A549 (cell line): Measurements from ENCODE around the gene ADAMTS1. TPM values are rescaled to one million over a fixed set of nuclear protein-coding genes. Genes with fewer than 3 reads are reported as not detected.

Source experiments
- ATAC-seq, 2 experiments: fragments of 200-7000 bp in 1 of 2; fragments of >200 bp in 1 of 2; cut with Nextera tagmentation in 1 of 2; cut with Tn5 transposase in 1 of 2; 3 replicates each; pipeline versions ENCODE4 v1.8.0 to v1.9.1; 2018 to 2020; ENCODE audit warnings: mild to moderate bottlenecking in 1 of 2, moderate library complexity in 1 of 2
- CTCF ChIA-PET: fragments of 300-600 bp; sonication (Branson Sonifier 250); formaldehyde crosslinking; extraction: SDS; loops from one replicate; lab custom pipeline; 2021; ENCODE audit warnings: antibody characterized with exemption, inconsistent platforms; lab: Yijun Ruan, JAX
- POLR2A ChIA-PET: fragments of 350-600 bp; formaldehyde crosslinking; extraction: SDS; loops from one replicate; lab custom pipeline; 2021; ENCODE audit warnings: antibody characterized with exemption, inconsistent platforms; lab: Yijun Ruan, JAX
- DNase-seq, 2 experiments: peaks; one replicate each; pipeline versions ENCODE4 v3.0.0 to v3.0.0-alpha.2; 2011 to 2016; ENCODE audit warnings: low read depth in 1 of 2, low spot score in 1 of 2
- FAIRE-seq: peaks from 2 replicates; lab custom pipeline; 2011; peaks lifted over from hg19 to GRCh38; lab: Jason Lieb, UNC
- H3K27ac ChIP-seq, 2 experiments: fragments of >200 bp; sonication (Bioruptor Twin); formaldehyde crosslinking; 3 replicates each; pipeline ENCODE4 v1.5.1; 2016 to 2017
- H3K4me1 ChIP-seq: fragments of >200 bp; sonication (Bioruptor Twin); formaldehyde crosslinking; 3 replicates; pipeline ENCODE4 v1.6.1; 2016
- H3K4me2 ChIP-seq: fragments of >200 bp; sonication (Bioruptor Twin); formaldehyde crosslinking; 3 replicates; pipeline ENCODE4 v1.6.1; 2016
- H3K4me3 ChIP-seq: fragments of >200 bp; sonication (Bioruptor Twin); formaldehyde crosslinking; 3 replicates; pipeline ENCODE4 v1.5.1; 2016
- H3K9me3 ChIP-seq: fragments of >200 bp; sonication (Bioruptor Twin); formaldehyde crosslinking; 3 replicates; pipeline ENCODE4 v1.6.1; 2016
- BHLHE40 ChIP-seq: IDR thresholded peaks from 2 replicates; pipeline ENCODE4 v1.6.1; 2012; ENCODE audit warnings: low read depth, low read length, inconsistent platforms
- CBX2 ChIP-seq: fragments of 200-600 bp; sonication (generic); IDR thresholded peaks from 2 replicates; pipeline ENCODE4 v1.6.1; 2016; ENCODE audit warnings: low read depth, mild to moderate bottlenecking, borderline replicate concordance
- CBX8 ChIP-seq: fragments of 200-600 bp; sonication (generic); IDR thresholded peaks from 2 replicates; pipeline ENCODE4 v1.6.1; 2016
- EHF ChIP-seq: fragments of 250-450 bp; sonication (Bioruptor Pico); IDR thresholded peaks from 2 replicates; pipeline ENCODE4 v1.5.0; 2020; ENCODE audit warnings: mild to moderate bottlenecking
- EHMT2 ChIP-seq: fragments of 200-600 bp; sonication (generic); IDR thresholded peaks from 2 replicates; pipeline ENCODE4 v1.6.1; 2016; ENCODE audit warnings: antibody characterized with exemption, low read depth, mild to moderate bottlenecking, moderate library complexity
- ELK1 ChIP-seq: fragments of 150-350 bp; IDR thresholded peaks from 2 replicates; pipeline ENCODE4 v1.6.1; 2014; ENCODE audit warnings: low read depth, mild to moderate bottlenecking, low read length
- HEYL ChIP-seq: fragments of 250-450 bp; sonication (Bioruptor Pico); IDR thresholded peaks from 2 replicates; pipeline ENCODE4 v1.8.0; 2021; ENCODE audit warnings: mild to moderate bottlenecking, moderate library complexity
- HOXB13 ChIP-seq: fragments of 250-450 bp; sonication (Bioruptor Pico); IDR thresholded peaks from 2 replicates; pipeline ENCODE4 v1.5.0; 2020; ENCODE audit warnings: low read depth, mild to moderate bottlenecking, moderate library complexity
- HOXB5 ChIP-seq: fragments of 250-450 bp; sonication (Bioruptor Pico); IDR thresholded peaks from 2 replicates; pipeline ENCODE4 v1.5.0; 2020; ENCODE audit warnings: mild to moderate bottlenecking, moderate library complexity
- JUN ChIP-seq, 2 experiments: fragments of >200 bp; sonication (Bioruptor Twin); formaldehyde crosslinking; IDR thresholded peaks; 2 replicates in 1 of 2; 3 replicates in 1 of 2; pipeline ENCODE4 v1.6.1; 2016 to 2017
- KDM1A ChIP-seq: fragments of 200-600 bp; sonication (generic); IDR thresholded peaks from 2 replicates; pipeline ENCODE4 v1.6.1; 2016; ENCODE audit warnings: low read depth, mild to moderate bottlenecking
- MAFK ChIP-seq: fragments of 450-650 bp; IDR thresholded peaks from 2 replicates; pipeline ENCODE4 v1.6.1; 2014; ENCODE audit not compliant: partially characterized antibody
- NPAS2 ChIP-seq: fragments of 250-450 bp; sonication (Bioruptor Pico); IDR thresholded peaks from 2 replicates; pipeline ENCODE4 v1.8.0; 2022; ENCODE audit warnings: mild to moderate bottlenecking, moderate library complexity, borderline replicate concordance
- POLR2A ChIP-seq: IDR thresholded peaks from 2 replicates; pipeline ENCODE4 v1.6.1; 2012; ENCODE audit warnings: mild to moderate bottlenecking, low read length
- RAD21 ChIP-seq, 2 experiments: fragments of >200 bp in 1 of 2; sonication (Bioruptor Twin) in 1 of 2; formaldehyde crosslinking in 1 of 2; IDR thresholded peaks in 1 of 2; conservative IDR thresholded peaks in 1 of 2; 2 replicates in 1 of 2; 3 replicates in 1 of 2; pipeline ENCODE4 v1.6.1; 2012 to 2018; ENCODE audit warnings: inconsistent platforms in 1 of 2
- RARB ChIP-seq: fragments of 250-450 bp; sonication (Bioruptor Pico); IDR thresholded peaks from 2 replicates; pipeline ENCODE4 v1.8.0; 2021; ENCODE audit warnings: mild to moderate bottlenecking, moderate library complexity
- REST ChIP-seq: fragments of 200-600 bp; sonication (generic); IDR thresholded peaks from 2 replicates; pipeline ENCODE4 v1.6.1; 2016; ENCODE audit warnings: antibody characterized with exemption, mild to moderate bottlenecking, moderate library complexity
- SREBF2 ChIP-seq: fragments of 450-650 bp; IDR thresholded peaks from 2 replicates; pipeline ENCODE4 v1.6.1; 2014; ENCODE audit warnings: mild to moderate bottlenecking, moderate library complexity
- TP53 ChIP-seq: fragments of 250-450 bp; sonication (Bioruptor Pico); IDR thresholded peaks from 2 replicates; pipeline ENCODE4 v1.5.0; 2021; ENCODE audit warnings: mild to moderate bottlenecking, moderate library complexity
- ZC3H11A ChIP-seq: fragments of 450-650 bp; IDR thresholded peaks from 2 replicates; pipeline ENCODE4 v1.6.1; 2014; ENCODE audit warnings: antibody characterized with exemption, mild to moderate bottlenecking
- ZFP36 ChIP-seq: fragments of 450-650 bp; IDR thresholded peaks from 2 replicates; pipeline ENCODE4 v1.6.1; 2014; ENCODE audit warnings: borderline replicate concordance; ENCODE audit not compliant: partially characterized antibody
- ZSCAN20 ChIP-seq: fragments of 250-450 bp; sonication (Bioruptor Pico); IDR thresholded peaks from 2 replicates; pipeline ENCODE4 v1.8.0; 2022; ENCODE audit warnings: mild to moderate bottlenecking, moderate library complexity
- WGBS: methylation state at CpG from one replicate; pipeline ENCODE4 v1.1.6; 2017; ENCODE audit errors: missing lambda C conversion rate; 5-methylcytosine and 5-hydroxymethylcytosine counted together
- polyA plus RNA-seq, 4 experiments: library from polyadenylated mRNA; depleted of rRNA in 3 of 4; stranded (reverse); fragments of >200 nt; fragmentation: RNase III in 1 of 4; extraction: RNeasy Plus Mini Kit Qiagen cat#74134 plus additional on column Dnase treatment in 1 of 4; gene quantifications; 2 replicates in 3 of 4; 3 replicates in 1 of 4; pipeline ENCODE4 v1.2.3, GENCODE V29; 2011 to 2017
- TF ChIP-seq, protein P1 (sequence below): fragments of >200 bp; sonication (Bioruptor Twin); formaldehyde crosslinking; IDR thresholded peaks from 2 replicates; pipeline ENCODE4 v1.6.1; 2016
- TF ChIP-seq, protein P2 (sequence below): IDR thresholded peaks from 2 replicates; pipeline ENCODE4 v1.6.1; 2012; ENCODE audit warnings: low read depth, borderline replicate concordance
- TF ChIP-seq, protein P3 (sequence below): fragments of >200 bp; sonication (Bioruptor Twin); formaldehyde crosslinking; IDR thresholded peaks from 3 replicates; pipeline ENCODE4 v1.6.1; 2016

The ADAMTS1 gene
- polyA plus RNA-seq, 2 of the 4 experiments (the other 2 are of a cell fraction), result 0.17 TPM

- no peak for TF ChIP-seq CBX8
- TF ChIP-seq RARB (CRISPR knock-in tag), result no peak
- TF ChIP-seq, protein P1, sequence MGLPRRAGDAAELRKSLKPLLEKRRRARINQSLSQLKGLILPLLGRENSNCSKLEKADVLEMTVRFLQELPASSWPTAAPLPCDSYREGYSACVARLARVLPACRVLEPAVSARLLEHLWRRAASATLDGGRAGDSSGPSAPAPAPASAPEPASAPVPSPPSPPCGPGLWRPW, result no peak
- TF ChIP-seq, protein P2, sequence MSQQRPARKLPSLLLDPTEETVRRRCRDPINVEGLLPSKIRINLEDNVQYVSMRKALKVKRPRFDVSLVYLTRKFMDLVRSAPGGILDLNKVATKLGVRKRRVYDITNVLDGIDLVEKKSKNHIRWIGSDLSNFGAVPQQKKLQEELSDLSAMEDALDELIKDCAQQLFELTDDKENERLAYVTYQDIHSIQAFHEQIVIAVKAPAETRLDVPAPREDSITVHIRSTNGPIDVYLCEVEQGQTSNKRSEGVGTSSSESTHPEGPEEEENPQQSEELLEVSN, result no peak
- no peak for TF ChIP-seq NPAS2
- TF ChIP-seq EHMT2, result no peak
- no peak for TF ChIP-seq ZFP36
- no peak for TF ChIP-seq JUN (IDR thresholded peaks at IDR 0.05)
- FAIRE-seq (no peak), DNase-seq (no peak), ATAC-seq (no peak)
- Histone ChIP-seq H3K4me2 (no peak overlapping the region), H3K9me3 (no peaks in the 10 kb centered on the region), H3K4me3 (no peak overlapping the region), H3K4me1 (no peaks in the 10 kb centered on the region), H3K27ac (no peak overlapping the region)
- CTCF ChIA-PET, result interaction anchor here (1.7 kb wide), 1 partner anchor 11 kb away, joined by 5 read pairs; the partner anchor contains the start of gene ADAMTS1
- 61% methylated on average over 2 of the region's 2 CpGs for WGBS
- POLR2A ChIA-PET, result no interaction called here
These were observed 10.9 kb downstream of the ADAMTS1 start for GRCh38 chr21:26834181-26834905.

DNA sequence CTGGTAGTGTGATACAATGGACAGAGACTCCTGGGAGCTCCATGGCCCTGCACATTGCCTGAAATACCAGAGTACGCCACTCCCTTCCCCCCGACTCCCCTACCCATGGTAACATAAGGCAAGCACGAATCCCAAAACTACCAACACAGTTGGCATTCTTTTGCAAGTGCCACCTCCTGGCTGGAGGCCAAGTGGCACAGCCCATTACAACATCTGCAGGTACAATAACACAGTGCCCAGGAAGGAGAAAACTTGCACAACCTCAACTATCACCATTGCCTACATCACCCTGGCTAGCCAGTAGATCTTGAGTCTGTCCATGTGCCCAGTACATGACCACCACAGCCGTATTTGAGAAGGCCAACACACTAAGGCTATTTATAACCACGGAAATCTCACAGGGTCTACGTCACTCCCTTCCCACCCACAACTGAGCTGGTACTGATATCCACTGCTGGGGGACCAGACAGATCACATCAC is 11.7 kb downstream of the ADAMTS1 start:
- TF ChIP-seq BHLHE40 (no peak), ZC3H11A (no peak), CBX2 (no peak), EHF (CRISPR knock-in tag) (no peak), HOXB13 (CRISPR knock-in tag) (no peak), ZFP36 (no peak)
- Histone ChIP-seq H3K4me3 (no peak overlapping the region), H3K27ac (no peak overlapping the region), H3K4me2 (no peak overlapping the region), H3K4me1 (no peaks in the 10 kb centered on the region), H3K9me3 (no peaks in the 10 kb centered on the region)
- DNase-seq (no peak), FAIRE-seq (no peak), ATAC-seq (no peak)
- ChIA-PET POLR2A (no interaction called here), CTCF (interaction anchor here (1.7 kb wide), 1 partner anchor 12 kb away, joined by 5 read pairs; the partner anchor contains the start of gene ADAMTS1)
- 44% methylated on average over 6 of the region's 6 CpGs for WGBS

DNA sequence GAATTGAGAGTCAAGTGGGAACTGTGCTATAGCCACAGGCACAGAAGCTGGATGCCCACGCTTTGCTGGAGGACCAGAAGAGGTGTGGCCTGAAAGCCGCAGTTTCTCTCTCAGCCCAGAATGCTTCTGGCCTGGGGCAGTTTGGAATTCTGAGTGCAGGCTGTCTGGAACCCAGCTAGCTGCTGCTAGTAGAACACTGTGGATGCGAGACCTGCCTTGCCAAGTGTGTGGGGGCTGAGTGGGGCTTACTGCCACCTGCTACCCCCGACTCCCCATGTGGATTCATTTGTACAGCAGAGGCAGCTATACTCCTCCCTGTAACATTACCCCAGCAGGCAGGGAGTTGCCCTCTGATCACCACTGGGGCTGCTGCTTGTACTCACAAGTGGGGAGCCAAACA is 12.2 kb downstream of the ADAMTS1 start:
- WGBS, result 39% methylated on average over 4 of the region's 4 CpGs
- DNase-seq, result no peak
- ChIA-PET POLR2A (no interaction called here), CTCF (interaction anchor here (0.6 to 1.7 kb wide), 3 partner anchors 12 to 964 kb away, joined by 3 to 5 read pairs (median 3); partner anchors contain the start of gene ADAMTS1)
- FAIRE-seq, result no peak
- no peaks in the 10 kb centered on the region for H3K4me1 ChIP-seq
- TF ChIP-seq, protein P1, result no peak
- TF ChIP-seq ZSCAN20 (CRISPR knock-in tag) (no peak), HOXB5 (CRISPR knock-in tag) (no peak), NPAS2 (no peak), RAD21 (conservative IDR thresholded peaks at IDR 0.05 in 1 of 2, IDR thresholded peaks at IDR 0.05 in 1 of 2) (no peak), ZFP36 (no peak), RARB (CRISPR knock-in tag) (no peak), KDM1A (no peak), SREBF2 (no peak), BHLHE40 (no peak), ELK1 (no peak), REST (no peak), TP53 (CRISPR knock-in tag) (no peak), POLR2A (no peak), MAFK (no peak), HEYL (CRISPR knock-in tag) (no peak)
- TF ChIP-seq, protein P3, sequence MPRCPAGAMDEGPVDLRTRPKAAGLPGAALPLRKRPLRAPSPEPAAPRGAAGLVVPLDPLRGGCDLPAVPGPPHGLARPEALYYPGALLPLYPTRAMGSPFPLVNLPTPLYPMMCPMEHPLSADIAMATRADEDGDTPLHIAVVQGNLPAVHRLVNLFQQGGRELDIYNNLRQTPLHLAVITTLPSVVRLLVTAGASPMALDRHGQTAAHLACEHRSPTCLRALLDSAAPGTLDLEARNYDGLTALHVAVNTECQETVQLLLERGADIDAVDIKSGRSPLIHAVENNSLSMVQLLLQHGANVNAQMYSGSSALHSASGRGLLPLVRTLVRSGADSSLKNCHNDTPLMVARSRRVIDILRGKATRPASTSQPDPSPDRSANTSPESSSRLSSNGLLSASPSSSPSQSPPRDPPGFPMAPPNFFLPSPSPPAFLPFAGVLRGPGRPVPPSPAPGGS, result no peak
- no peak for ATAC-seq
- H3K9me3 ChIP-seq, result no peaks in the 10 kb centered on the region
- no peak overlapping the region for H3K4me3 ChIP-seq
- no peak overlapping the region for H3K27ac ChIP-seq
- H3K4me2 ChIP-seq, result no peak overlapping the region
